ENCODE measurements around the gene PCGF3. TPM values are rescaled to one million over a fixed set of nuclear protein-coding genes. Genes with fewer than 3 reads are reported as not detected.
"Not testable (repeated sequence)": the region's sequence is repeated elsewhere in the genome, so short reads cannot be mapped to it uniquely, and the experiment has no call there.

PCGF3 gene
- polyA plus RNA-seq, 1 donor, result 50.5 TPM

DNA sequence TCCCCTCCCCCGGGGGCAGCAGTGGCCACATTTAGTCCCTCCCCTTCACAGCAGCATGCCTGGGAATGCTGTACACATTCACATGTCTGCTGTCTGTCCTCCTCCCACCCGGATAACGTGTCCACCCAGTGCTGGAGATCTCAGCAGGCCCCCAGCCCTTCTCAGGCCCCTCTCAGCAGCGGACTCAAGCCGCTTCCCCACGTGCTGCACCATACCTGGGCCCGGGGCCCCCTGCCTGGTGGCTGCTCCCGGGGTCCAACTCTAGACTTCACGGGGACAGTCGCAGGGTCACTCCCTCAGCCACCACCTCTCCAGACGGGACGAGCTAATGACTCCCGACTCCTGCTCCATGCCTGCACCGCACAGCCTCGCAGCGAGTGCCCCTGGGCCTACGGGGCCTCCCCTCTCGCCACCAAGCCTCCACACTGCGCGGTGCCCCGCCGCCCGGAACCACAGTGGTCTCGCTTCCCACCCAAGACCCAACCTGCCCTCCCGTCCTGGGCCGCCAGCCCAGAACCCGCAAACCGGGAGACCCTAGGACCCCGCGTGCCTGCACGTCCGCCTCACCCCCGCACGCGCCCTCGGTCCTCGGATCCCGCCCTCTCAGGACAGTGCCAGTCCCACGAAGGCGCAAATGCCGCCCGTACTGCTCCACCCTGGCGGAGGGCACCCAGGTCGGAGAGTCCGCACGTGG lies 1.3 kb upstream of the PCGF3 start:
- DNase-seq, result no peak

DNA sequence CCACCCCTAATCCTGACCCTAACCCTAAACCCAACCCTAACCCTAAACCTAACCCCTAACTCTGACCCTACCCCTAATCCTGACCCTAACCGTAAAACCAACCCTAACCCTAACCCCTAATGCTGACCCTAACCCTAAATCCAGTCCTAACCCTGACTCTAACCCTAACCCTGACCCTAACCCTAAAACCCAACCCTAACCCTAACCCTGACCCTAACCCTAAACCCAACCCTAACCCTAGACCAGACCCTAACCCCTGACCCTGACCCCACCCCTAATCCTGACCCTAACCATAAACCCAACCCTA lies 708 bp upstream of the PCGF3 start:
- DNase-seq, result no peak

DNA sequence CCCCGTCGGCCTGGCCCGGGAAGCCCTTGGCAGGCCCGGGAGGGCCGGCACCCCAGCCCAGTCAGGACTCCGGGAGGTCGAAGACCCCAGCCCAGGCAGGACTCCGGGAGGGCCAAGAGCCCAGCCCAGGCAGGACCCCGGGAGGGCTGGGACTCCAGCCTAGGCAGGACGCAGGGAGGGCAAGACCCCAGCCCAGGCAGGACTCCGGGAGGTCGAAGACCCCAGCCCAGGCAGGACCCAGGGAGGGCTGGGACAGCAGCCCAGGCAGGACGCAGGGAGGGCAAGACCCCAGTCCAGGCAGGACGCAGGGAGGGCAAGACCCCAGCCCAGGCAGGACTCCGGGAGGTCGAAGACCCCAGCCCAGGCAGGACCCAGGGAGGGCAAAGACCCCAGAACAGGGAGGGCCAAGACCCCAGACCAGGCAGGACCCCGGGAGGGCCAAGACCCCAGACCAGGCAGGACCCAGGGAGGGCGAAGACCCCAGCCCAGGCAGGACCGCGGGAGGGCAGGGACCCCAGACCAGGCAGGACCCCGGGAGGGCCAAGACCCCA lies 526 bp downstream of the PCGF3 start:
- DNase-seq, result not testable (repeated sequence)

DNA sequence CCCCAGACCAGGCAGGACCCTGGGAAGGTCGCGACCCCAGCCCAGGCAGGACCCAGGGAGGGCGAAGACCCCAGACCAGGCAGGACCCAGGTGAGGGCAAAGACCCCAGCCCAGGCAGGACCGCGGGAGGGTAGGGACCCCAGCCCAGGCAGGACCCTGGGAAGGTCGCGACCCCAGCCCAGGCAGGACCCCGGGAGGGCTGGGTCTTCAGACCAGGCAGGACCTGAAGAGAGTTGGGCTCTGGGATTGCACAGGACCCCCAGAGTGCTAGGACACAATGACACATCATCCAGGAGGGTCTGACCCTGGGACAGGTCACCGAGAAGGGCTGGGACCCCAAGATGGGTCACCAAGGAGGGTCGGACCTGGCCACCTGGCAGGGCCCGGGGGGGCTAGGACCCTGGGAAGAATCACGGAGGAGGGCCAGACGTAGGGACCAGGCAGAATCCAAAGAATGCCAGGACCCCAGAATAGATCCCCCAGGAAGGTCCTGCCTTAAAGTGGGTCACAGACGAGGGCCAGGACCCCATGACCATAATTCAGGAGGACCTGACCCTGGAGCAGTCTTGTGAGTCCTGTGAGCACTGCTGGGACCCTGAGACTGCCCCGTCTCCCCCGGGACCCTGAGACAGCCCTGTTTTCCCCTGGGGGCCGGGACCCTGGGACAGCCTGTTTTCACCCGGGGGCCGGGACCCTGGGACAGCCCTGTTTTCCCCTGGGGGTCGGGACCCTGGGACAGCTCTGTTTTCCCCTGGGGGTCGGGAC lies 1.4 kb downstream of the PCGF3 start:
- no peak for DNase-seq

DNA sequence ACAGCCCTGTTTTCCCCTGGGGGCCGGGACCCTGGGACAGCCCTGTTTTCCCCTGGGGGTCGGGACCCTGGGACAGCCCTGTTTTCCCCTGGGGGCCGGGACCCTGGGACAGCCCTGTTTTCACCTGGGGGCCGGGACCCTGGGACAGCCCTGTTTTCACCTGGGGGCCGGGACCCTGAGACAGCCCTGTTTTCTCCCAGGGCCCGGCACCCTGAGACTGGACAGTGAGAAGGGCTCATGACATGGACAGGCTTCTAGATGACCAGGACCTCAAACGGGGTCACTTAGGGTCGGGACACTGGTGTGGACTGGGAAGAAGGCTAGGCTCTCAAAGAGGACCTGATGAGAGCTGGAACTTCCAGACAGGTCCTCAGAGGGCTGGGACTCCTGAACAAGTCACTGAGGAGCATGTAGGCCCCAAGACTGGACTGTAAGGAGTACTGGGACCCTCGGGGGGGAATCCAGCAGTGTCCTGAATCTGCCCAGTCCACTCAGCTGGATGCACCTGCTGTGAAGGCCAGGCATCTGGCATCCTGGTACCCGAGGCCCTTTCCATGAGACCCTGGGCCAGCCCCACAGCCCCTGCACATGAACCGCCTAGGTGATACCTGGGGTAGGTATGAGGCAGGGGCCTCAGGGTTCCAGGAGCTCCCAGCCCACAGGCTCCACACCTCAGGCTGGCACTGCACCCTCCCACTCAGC lies 2.4 kb downstream of the PCGF3 start:
- DNase-seq, result no peak

DNA sequence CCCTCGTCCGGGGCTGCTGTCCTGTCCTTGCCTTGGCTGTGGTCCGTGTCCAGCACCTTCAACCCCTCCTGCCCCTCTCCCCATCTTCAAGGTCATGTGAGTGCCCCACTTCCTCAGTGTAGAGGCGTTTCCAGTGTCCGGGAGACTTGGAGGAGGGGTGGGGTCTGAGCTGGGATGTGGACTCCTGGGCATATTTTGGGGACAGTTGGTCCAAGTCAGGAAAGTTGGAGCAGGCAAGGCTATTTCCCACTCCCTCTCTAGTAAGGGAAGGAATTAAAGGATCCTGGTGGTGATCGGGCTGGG lies 3.0 kb downstream of the PCGF3 start:
- DNase-seq, result no peak

DNA sequence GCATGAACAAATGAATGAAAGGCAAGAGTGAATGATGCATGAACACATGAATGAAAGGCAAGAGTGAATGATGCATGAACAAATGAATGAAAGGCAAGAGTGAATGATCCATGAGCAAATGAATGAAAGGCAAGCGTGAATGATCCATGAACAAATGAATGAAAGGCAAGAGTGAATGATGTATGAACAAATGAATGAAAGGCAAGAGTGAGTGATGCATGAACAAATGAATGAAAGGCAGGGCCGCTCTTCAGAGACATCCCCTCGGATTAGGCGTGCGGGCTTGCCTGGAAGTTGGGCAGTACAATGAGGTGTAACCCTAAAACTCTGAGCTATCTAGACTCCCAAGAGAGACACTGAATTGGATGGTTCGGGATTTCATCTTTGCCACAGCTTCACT lies 3.7 kb downstream of the PCGF3 start:
- no peak for DNase-seq

DNA sequence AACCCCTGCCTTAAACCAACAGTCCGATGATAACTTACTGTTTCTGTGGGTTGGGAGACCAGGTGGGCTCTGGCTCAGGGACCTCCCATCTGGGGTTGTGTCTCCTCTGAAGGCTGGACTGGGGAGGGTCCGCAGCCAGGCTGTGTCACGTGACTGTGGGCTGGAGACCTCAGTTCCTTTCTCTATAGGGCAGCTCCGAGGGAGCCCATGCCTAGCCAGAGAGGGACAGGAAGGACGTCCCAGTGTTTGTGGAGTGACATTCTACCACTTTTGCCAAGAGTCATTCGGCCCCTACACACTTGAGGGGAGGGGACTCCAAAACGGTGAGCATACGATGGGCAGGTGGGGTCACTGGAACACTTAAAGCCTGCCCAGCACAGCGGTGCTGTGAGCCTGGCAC lies 4.5 kb downstream of the PCGF3 start:
- no peak for DNase-seq

DNA sequence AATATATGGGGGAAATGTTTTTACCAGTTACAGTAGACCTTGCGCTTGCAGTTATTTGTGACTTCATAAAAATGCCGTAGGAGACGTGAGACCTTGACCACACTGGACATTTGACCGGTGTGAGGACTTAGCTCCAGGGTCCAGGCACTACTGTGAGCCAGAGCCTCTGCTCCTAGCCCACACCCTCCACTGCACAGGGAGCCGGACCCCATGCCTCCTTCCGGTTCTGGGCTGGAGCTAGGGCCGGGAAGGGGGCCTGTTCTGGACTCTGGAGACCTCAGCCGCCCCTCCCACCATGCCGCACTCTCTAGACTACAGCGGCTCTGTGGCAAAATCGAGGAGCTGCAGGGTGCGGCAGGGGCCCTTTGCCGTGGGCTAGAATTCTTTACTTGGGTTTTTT lies 5.3 kb downstream of the PCGF3 start:
- no peak for DNase-seq

DNA sequence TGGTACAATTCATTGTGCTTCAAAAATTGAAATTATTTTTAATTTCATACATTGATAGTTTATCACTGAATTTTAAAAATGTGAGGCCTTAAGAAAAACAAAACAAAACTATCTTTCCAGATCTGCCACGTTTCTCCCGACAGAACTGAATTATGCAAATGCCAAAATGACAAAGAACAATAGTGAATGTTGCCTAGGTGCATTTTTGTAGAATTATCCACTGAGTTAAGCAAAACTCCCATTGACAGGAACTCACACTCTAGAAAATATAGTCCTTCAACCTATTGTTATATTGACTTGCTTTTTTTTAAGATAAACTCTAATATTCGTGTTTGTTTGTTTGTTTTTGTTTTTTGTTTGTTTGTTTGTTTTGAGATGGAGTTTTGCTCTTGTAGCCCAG lies 6.5 kb downstream of the PCGF3 start:
- no peak for DNase-seq

DNA sequence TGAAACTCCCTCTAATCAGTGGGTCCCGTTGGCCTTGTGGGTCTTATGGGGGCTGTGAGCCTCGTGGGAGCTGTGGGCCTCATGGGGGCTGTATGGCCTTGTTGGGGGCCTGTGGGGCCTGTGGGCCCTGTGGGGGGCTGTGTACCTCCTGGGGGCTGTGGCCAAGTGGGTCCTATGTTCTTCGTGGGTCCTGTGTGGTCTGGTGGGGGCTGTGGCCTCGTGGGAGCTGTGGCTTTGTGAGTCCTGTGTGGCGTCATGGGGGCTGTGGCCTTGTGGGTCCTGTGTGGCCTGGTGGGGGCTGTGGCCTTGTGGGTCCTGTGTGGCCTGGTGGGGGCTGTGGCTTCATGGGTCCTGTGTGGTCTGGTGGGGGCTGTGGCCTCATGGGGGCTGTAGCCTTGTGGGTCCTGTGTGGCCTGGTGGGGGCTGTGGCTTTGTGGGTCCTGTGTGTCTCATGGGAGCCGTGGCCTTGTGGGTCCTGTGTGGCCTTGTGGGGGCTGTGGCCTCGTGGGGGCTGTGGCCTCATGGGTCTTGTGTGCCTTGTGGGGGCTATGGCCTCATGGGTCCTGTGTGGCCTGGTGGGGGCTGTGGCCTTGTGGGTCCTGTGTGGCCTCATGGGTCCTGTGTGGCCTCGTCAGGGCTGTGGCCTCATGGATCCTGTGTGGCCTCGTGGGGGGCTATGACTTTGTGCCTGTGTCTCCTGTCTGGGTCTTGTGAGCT lies 7.4 kb downstream of the PCGF3 start:
- DNase-seq, result no peak

DNA sequence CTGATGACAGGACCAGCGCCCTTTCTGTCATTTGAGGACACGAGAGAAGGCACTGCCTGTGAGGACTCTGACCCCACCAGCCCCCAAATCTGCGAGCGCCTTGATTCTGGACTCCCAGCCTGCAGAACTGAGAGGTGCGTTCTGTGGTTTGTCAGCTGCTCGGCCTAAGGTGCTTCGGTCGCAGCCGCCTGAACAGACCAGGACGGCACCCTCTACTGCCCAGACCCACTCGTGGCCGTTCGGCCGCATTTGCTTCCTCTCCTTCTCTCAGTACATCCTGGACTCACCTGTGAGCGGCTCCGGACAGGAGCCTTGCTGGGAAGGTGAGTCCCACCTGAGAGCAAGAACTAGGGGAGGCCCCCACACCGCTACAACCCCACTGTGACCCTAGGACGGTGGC lies 8.5 kb downstream of the PCGF3 start:
- no peak for DNase-seq

DNA sequence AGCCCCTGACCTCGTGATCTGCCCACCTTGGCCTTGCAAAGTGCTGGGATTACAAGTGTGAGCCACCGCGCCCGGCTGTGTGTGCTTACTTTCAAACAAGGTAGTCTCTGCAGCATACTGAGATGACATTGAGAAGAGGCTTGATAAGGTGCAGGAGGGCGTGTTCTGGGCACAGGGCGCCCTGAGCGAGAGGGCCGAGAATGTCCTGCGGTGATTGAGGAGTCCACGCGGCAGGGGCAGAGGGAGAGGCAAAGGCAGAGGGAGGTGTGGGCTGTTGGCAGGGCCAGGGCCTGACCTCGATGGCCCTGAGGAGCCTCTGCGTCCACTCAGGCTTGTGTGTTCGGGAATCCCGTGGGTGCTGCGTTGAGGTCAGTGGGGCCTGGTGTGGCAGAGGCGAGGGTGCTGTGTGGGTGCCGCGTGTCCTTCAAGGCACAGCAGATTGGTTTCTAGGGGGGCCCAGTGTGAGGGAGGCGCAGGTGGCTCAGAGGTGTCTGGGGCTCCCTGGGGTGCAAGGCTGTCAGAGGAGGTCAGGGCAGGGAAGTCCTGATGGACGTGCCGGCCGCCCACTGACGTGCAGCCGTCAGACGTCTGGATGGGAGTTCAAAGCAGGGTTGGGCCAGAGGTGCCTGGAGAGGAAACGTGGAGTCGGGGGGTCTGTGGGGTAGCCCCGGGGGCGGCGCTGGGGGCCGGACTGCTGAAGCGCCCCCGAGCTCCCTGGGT lies 12.1 kb downstream of the PCGF3 start:
- no peak for DNase-seq

DNA sequence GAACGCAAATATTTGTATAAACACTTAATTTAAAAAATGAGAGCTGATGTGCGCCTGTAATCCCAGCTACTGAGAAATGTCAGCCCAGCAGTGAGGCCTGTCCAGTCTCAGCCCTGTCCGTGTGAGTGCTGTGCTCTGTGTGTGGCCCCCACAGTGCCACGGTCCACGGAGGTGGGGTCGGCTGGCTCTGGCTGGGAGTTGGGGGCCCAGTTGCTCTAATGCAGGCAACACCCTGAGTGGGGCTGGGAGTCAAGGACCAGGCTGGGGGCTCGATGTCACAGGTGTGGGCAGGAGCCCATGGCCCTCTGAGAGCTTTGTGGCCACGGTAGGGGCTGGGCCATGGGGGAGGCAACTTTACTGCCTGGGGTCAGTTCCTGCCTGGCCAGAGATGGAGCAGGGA lies 12.8 kb downstream of the PCGF3 start:
- DNase-seq, result no peak

DNA sequence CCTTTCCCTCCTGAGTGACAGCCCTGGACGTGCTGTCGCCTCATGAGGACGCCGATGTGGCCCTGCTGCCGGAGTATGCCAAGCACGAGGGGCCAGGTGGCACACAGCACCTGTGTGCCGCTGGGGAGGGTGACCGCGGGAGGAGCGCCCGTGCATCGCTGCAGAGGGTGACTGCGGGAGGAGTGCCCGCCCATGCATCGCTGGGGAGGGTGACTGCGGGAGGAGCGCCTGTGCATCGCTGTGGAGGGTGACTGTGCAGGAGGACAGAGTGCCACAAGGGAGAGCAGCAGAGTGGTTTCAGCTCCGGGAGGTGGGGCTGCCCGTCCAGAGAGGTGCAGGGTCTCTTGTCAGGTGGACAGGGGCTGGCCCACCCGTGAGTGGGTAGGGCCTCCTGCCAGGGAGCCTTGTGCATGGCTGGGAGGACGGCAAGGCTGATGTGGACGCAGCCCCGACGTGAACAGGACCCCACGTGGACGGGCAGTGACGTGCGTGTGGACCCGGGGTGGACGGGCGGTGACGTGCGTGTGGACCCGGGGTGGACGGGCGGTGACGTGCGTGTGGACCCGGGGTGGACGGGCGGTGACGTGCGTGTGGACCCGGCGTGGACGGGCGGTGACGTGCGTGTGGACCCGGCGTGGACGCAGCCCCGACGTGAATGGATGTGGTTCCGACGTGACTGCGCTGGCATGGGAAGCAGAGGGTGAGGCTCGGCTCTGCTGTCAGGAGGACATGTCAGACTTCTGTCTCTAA lies 14.7 kb downstream of the PCGF3 start:
- DNase-seq, result no peak

DNA sequence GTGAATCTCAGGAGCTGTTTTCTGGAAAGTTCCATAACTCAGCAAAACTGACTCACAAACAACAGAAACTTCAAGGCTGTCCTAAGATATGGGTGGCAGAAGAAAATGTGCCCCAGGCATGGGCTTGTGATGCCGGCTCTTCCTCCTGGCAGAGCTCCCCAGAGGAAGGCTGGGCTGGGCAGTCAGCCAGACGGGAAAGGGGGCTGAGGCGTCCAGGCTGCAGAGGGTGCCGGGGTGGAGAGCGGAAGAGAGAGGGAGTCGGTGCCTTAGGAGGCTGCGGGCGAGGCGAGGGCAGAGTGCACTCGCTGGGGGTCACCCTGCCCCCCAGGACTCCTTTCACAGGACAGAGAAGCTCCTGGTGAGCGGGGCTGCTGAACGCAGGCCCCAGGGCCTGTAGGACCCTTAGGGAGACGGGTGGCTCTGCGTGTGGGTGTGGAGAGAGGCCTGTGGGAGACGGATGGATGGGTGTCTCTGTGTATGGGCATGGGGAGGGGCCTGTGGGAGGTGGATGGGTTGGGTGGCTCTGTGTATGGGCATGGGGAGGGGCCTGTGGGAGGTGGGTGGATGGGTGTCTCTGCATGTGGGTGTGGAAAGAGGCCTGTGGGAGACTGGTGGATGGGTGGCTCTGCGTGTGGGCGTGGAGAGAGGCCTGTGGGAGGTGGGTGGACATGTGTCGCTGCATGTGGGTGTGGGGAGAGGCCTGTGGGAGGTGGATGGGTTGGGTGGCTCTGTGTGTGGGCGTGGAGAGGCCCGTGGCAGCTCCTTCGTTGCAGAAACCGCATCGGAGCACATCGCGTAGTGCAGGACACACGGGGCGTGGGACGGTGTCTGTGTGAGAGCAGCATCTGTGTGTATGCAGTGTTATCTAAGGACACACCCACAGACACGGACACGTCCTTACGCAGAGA lies 15.9 kb downstream of the PCGF3 start:
- DNase-seq, result no peak

DNA sequence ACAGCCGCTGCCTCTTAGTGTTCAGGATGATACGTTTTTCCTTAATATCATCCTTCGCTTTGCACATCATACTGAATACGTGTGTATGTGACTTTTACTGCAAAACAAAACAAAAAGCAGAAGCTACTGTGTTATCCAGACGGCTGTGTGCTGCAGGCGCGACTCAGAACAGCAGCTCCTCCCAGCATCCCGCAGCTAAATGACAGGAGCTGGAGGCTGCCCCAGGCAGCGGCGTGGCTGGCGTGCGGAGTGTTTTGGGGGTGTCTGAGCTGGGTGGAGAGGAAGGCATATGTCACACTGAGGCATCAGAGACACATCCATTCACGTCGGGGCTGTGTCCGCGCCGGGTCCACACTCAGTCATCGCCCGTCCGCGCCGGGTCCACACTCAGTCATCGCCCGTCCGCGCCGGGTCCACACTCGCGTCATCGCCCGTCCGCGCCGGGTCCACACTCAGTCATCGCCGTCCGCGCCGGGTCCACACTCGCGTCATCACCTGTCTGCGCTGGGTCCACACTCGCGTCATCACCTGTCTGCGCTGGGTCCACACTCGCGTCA lies 16.6 kb downstream of the PCGF3 start:
- DNase-seq, result no peak

DNA sequence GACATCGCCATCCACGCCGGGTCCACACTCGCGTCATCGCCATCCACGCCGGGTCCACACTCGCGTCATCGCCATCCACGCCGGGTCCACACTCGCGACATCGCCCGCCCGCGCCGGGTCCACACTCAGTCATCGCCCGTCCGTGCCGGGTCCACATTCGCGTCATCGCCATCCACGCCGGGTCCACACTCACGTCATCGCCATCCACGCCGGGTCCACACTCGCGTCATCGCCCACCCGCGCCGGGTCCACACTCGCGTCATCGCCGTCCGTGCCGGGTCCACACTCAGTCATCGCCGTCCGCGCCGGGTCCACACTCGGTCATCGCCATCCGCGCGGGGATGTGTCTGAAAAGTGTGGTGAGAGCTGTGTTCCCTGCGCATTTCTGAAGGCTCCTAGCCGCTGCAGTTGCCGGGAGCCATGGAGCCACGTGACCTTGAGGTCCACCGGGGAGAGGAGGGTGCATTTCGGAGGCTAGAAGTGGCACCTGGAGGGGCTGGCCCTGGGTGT lies 17.3 kb downstream of the PCGF3 start:
- no peak for DNase-seq

DNA sequence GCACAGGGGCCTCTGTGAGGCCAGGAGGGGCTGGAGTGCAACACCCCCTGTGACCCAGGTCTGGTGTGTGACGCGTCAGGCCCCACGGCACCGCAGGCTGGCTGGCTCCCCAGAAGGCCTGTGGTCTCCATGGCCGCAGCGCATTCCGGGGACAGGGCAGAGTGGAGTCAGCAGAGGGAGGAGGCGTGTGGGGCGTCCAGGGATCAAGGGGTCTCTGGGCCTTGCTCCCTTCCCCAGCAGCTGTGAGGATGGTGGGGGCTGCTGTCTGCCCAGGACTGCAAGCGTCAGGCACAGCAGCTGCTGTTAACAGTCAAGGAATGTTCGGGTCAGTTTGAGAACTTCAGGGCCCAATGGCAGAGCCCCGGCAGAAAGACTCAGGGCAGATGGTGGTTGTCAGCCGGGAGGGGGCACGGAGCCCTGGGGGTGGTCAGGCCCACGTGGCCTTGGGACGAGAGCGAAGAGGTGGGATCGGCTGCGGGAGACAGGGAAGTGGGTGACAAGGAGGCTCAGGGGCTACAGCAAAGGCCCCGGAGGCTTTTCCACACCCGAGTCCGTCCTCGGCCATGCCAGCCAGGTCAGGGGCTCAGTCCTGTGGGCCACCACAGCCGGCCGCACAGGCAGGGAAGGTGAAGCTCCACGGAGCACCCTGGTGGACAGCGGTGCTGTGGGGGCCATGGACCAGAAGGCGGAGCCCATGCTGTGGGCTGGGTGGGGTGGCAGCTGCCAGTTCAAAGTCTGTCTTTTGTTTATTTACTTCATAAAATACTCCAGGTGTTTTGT lies 18.3 kb downstream of the PCGF3 start:
- DNase-seq, result peak; percentile 48
